ENCODE data around the gene SPEN. TPM values are rescaled to one million over a fixed set of nuclear protein-coding genes. Genes with fewer than 3 reads are reported as not detected.
A peak's percentile ranks its signal among the peaks of the same experiment; 100 is the strongest.

The SPEN gene
- total and polyA plus RNA-seq, 9 of the 15 experiments (the other 6 are each of a cell fraction or from before 2014, with no cell fraction given), result 5.7 to 87.5 (median 27.2) TPM

DNA sequence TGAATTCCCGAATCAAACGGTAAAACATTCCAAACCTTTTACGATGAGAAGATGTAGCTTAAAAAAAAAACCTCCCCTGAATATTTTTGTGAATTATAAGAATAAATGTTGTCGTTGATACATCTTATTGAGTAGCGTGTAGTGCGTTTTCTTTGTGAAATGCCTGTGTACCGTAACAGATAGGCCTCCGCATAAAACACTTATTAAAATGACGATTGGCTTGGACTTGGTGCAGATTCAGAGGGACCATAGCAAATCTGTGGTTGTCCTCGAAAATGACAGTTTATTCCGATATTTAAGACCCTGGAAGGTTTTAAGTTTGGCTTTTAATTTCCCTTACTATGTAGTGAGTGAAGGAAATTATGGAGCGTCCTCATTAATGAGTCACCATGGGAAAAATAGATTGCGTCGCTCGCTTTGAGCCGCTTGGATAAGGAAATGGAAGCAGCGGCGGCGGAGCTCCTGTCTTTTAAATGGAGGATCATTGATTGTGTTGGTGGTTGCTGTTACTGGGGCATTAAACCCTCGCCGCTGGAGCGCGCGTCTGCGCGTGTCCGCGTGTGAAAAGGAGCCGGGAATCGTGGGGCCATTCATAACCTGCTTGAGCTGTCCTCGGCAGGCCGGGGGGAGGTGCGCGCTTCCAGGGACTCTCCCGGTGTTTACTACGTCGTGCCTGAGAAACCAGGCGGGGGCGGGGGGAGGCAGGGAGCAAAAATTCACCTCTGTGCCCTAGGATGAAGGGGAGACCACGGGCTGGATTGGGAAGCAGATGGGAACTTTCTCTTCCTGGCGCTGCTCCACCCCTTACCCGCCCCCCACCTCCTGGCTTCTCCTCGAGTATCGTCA, 1.6 kb downstream of the SPEN start (continued):
- TF ChIP-seq SIX5 (IDR thresholded peaks at IDR 0.05; ENCODE audit: borderline replicate concordance in 1 of 2, insufficient read depth in 1 of 2, low read depth in 1 of 2, low read length in 2 of 2) (no peak), ZNF696 (CRISPR knock-in tag; conservative IDR thresholded peaks at IDR 0.05) (no peak), MCM7 (IDR thresholded peaks at IDR 0.05) (no peak), ASH1L (IDR thresholded peaks at IDR 0.05; ENCODE audit: borderline replicate concordance, low read depth, partially characterized antibody) (no peak), SIRT6 (IDR thresholded peaks at IDR 0.05; ENCODE audit: low read depth, low read length) (peak; percentile 43), NFIX (CRISPR knock-in tag; IDR thresholded peaks at IDR 0.05; ENCODE audit: low read depth) (no peak), ZC3H11A (IDR thresholded peaks at IDR 0.05; ENCODE audit: low read depth, low read length) (no peak; the same call in 1 of the 2 replicates), ERF (CRISPR knock-in tag; IDR thresholded peaks at IDR 0.05) (peak; percentile 67; the same call in 1 of the 2 replicates), RB1 (IDR thresholded peaks at IDR 0.05; ENCODE audit: low read depth) (0 out of 2 replicates have a peak, but pooled peaks have one; percentile 30), SAFB2 (IDR thresholded peaks at IDR 0.05; ENCODE audit: borderline replicate concordance, low read depth, low read length, severe bottlenecking) (no peak), OTX1 (CRISPR knock-in tag; IDR thresholded peaks at IDR 0.05) (no peak), NR2C2 (CRISPR knock-in tag; IDR thresholded peaks at IDR 0.05) (no peak), NR2C2 (tag; IDR thresholded peaks at IDR 0.05) (no peak), NUFIP1 (IDR thresholded peaks at IDR 0.05; ENCODE audit: partially characterized antibody) (no peak), ZNF57 (CRISPR knock-in tag; IDR thresholded peaks at IDR 0.05) (no peak), TRIM24 (IDR thresholded peaks at IDR 0.05) (no peak; a peak in 1 of 4 replicates), ZNF507 (tag; conservative IDR thresholded peaks at IDR 0.05) (no peak), STAT5B (CRISPR knock-in tag; IDR thresholded peaks at IDR 0.05) (no peak), CTBP1 (IDR thresholded peaks at IDR 0.05; ENCODE audit: borderline replicate concordance) (0 out of 2 replicates have a peak, but pooled peaks have one; percentile 50)
- TF ChIP-seq, protein P1, sequence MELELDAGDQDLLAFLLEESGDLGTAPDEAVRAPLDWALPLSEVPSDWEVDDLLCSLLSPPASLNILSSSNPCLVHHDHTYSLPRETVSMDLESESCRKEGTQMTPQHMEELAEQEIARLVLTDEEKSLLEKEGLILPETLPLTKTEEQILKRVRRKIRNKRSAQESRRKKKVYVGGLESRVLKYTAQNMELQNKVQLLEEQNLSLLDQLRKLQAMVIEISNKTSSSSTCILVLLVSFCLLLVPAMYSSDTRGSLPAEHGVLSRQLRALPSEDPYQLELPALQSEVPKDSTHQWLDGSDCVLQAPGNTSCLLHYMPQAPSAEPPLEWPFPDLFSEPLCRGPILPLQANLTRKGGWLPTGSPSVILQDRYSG (tag; conservative IDR thresholded peaks at IDR 0.05; ENCODE audit: low read depth), result no peak
- TF ChIP-seq, protein P2, sequence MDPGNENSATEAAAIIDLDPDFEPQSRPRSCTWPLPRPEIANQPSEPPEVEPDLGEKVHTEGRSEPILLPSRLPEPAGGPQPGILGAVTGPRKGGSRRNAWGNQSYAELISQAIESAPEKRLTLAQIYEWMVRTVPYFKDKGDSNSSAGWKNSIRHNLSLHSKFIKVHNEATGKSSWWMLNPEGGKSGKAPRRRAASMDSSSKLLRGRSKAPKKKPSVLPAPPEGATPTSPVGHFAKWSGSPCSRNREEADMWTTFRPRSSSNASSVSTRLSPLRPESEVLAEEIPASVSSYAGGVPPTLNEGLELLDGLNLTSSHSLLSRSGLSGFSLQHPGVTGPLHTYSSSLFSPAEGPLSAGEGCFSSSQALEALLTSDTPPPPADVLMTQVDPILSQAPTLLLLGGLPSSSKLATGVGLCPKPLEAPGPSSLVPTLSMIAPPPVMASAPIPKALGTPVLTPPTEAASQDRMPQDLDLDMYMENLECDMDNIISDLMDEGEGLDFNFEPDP (CRISPR knock-in tag; IDR thresholded peaks at IDR 0.05), result no peak
- TF ChIP-seq, protein P3, sequence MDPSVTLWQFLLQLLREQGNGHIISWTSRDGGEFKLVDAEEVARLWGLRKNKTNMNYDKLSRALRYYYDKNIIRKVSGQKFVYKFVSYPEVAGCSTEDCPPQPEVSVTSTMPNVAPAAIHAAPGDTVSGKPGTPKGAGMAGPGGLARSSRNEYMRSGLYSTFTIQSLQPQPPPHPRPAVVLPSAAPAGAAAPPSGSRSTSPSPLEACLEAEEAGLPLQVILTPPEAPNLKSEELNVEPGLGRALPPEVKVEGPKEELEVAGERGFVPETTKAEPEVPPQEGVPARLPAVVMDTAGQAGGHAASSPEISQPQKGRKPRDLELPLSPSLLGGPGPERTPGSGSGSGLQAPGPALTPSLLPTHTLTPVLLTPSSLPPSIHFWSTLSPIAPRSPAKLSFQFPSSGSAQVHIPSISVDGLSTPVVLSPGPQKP (CRISPR knock-in tag; IDR thresholded peaks at IDR 0.05), result no peak
- TF ChIP-seq, protein P4, sequence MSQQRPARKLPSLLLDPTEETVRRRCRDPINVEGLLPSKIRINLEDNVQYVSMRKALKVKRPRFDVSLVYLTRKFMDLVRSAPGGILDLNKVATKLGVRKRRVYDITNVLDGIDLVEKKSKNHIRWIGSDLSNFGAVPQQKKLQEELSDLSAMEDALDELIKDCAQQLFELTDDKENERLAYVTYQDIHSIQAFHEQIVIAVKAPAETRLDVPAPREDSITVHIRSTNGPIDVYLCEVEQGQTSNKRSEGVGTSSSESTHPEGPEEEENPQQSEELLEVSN (IDR thresholded peaks at IDR 0.05; ENCODE audit: borderline replicate concordance in 1 of 2, extremely low read depth in 1 of 2, insufficient read depth in 1 of 2, insufficient read length in 1 of 2, low read depth in 1 of 2, low read length in 1 of 2, poor library complexity in 1 of 2, severe bottlenecking in 1 of 2), result peak in 1 of 2 experiments; percentile 72

All from K562 (cell line).